Non-pigmented ciliary epithelial cell (primary cell): Measurements from ENCODE around the gene LGALS1.

Experiments
- DNase-seq: peaks from one replicate; pipeline ENCODE4 v3.0.0-alpha.2; 2010; ENCODE audit warnings: low read depth

The LGALS1 gene

GRCh38 chr22:37674951-37675929 lies at the start of gene LGALS1:
LGALS1 (plus strand) TSS chr22:37675636; CDS start chr22:37675703, 67 bp downstream.
- DNase-seq = peak; percentile 89

- DNase-seq = no peak
Measured at GRCh38 chr22:37625737-37626136, 49.7 kb upstream of the LGALS1 start.

- DNase-seq = no peak
Measured at GRCh38 chr22:37626144-37626543, 49.3 kb upstream of the LGALS1 start.

GRCh38 chr22:37626556-37627075 lies 48.8 kb upstream of the LGALS1 start:
- DNase-seq = no peak

- DNase-seq = no peak
Measured at GRCh38 chr22:37627121-37627520, 48.3 kb upstream of the LGALS1 start.

- no peak for DNase-seq
Measured at GRCh38 chr22:37627545-37627944, 47.9 kb upstream of the LGALS1 start.

GRCh38 chr22:37628830-37629229 lies 46.6 kb upstream of the LGALS1 start:
- no peak for DNase-seq

GRCh38 chr22:37629928-37630327 lies 45.5 kb upstream of the LGALS1 start:
- DNase-seq = no peak

- DNase-seq = no peak
Measured at GRCh38 chr22:37630839-37631435, 44.5 kb upstream of the LGALS1 start.

GRCh38 chr22:37631448-37632173 lies 43.8 kb upstream of the LGALS1 start:
- no peak for DNase-seq

GRCh38 chr22:37632174-37633088 lies 43.0 kb upstream of the LGALS1 start:
- DNase-seq = no peak

- no peak for DNase-seq
Measured at GRCh38 chr22:37633089-37633624, 42.3 kb upstream of the LGALS1 start.

GRCh38 chr22:37633625-37634416 lies 41.6 kb upstream of the LGALS1 start:
- peak; percentile 56 for DNase-seq

- no peak for DNase-seq
Measured at GRCh38 chr22:37634417-37634924, 41.0 kb upstream of the LGALS1 start.

GRCh38 chr22:37635157-37635556 lies 40.3 kb upstream of the LGALS1 start:
- no peak for DNase-seq

GRCh38 chr22:37636186-37636948 lies 39.1 kb upstream of the LGALS1 start:
- DNase-seq = no peak

- no peak for DNase-seq
Measured at GRCh38 chr22:37636949-37637273, 38.5 kb upstream of the LGALS1 start.

- DNase-seq = no peak
Measured at GRCh38 chr22:37638391-37639069, 36.9 kb upstream of the LGALS1 start.
